HepG2 (cell line): ENCODE measurements around the gene PPP1R7. TPM values are rescaled to one million over a fixed set of nuclear protein-coding genes. Genes with fewer than 3 reads are reported as not detected.

Experiments
- CC2D1A ChIP-seq: sonication (generic); formaldehyde crosslinking; IDR thresholded peaks from 2 replicates; pipeline ENCODE4 v1.8.1; 2023; ENCODE audit warnings: mild to moderate bottlenecking, missing genetic modification reagents
- EZH2 ChIP-seq: conservative IDR thresholded peaks from 2 replicates; pipeline ENCODE4 v1.6.1; 2012; ENCODE audit warnings: mild to moderate bottlenecking, low read depth, low read length, moderate library complexity
- FOXM1 ChIP-seq: sonication (generic); formaldehyde crosslinking; IDR thresholded peaks from 2 replicates; pipeline ENCODE4 v1.5.0; 2020; ENCODE audit warnings: missing genetic modification reagents
- GPBP1L1 ChIP-seq: sonication (generic); formaldehyde crosslinking; IDR thresholded peaks from 2 replicates; pipeline ENCODE4 v1.5.0; 2020; ENCODE audit warnings: mild to moderate bottlenecking, missing genetic modification reagents
- IKZF1 ChIP-seq: fragments of 450-650 bp; IDR thresholded peaks from 2 replicates; pipeline ENCODE4 v1.7.1; 2016
- MEF2D ChIP-seq: sonication (generic); formaldehyde crosslinking; IDR thresholded peaks from 2 replicates; pipeline ENCODE4 v1.5.1; 2020; ENCODE audit warnings: mild to moderate bottlenecking, missing genetic modification reagents
- PHF5A ChIP-seq: IDR thresholded peaks from one replicate; pipeline ENCODE4 v1.6.1; 2018; ENCODE audit warnings: low read depth, missing genetic modification reagents; ENCODE audit not compliant: unreplicated experiment
- POGK ChIP-seq: sonication (generic); formaldehyde crosslinking; conservative IDR thresholded peaks from 2 replicates; pipeline ENCODE4 v1.8.0; 2022; ENCODE audit warnings: mild to moderate bottlenecking, moderate library complexity, missing genetic modification reagents
- SAP130 ChIP-seq: IDR thresholded peaks from 2 replicates; pipeline ENCODE4 v1.6.1; 2016; ENCODE audit warnings: low read depth
- TMF1 ChIP-seq: sonication (generic); formaldehyde crosslinking; IDR thresholded peaks from 2 replicates; pipeline ENCODE4 v1.8.1; 2022; ENCODE audit warnings: low read depth, missing genetic modification reagents
- TOE1 ChIP-seq: sonication (generic); formaldehyde crosslinking; IDR thresholded peaks from 2 replicates; pipeline ENCODE4 v1.4.0; 2020; ENCODE audit warnings: mild to moderate bottlenecking, missing genetic modification reagents
- YY1 ChIP-seq: IDR thresholded peaks from 2 replicates; pipeline ENCODE4 v1.6.1; 2011; ENCODE audit warnings: low read length, low read depth, moderate library complexity, mild to moderate bottlenecking; ENCODE audit not compliant: insufficient read depth, insufficient replicate concordance
- ZFP36L2 ChIP-seq: sonication (generic); formaldehyde crosslinking; IDR thresholded peaks from 2 replicates; pipeline ENCODE4 v1.4.0; 2020; ENCODE audit warnings: missing genetic modification reagents
- ZNF264 ChIP-seq: sonication (generic); formaldehyde crosslinking; IDR thresholded peaks from 2 replicates; pipeline ENCODE4 v1.4.0; 2020; ENCODE audit warnings: missing genetic modification reagents
- ZNF503 ChIP-seq: sonication (generic); formaldehyde crosslinking; IDR thresholded peaks from 2 replicates; pipeline ENCODE4 v1.4.0; 2020; ENCODE audit warnings: missing genetic modification reagents
- ZNF660 ChIP-seq: sonication (generic); formaldehyde crosslinking; IDR thresholded peaks from 2 replicates; pipeline ENCODE4 v1.5.1; 2020; ENCODE audit warnings: mild to moderate bottlenecking, low read depth, missing genetic modification reagents, borderline replicate concordance
- ZNF7 ChIP-seq: IDR thresholded peaks from 2 replicates; pipeline ENCODE4 v1.6.1; 2016; ENCODE audit warnings: missing biosample characterization, missing genetic modification reagents
- ZNF704 ChIP-seq: sonication (generic); formaldehyde crosslinking; IDR thresholded peaks from 2 replicates; pipeline ENCODE4 v1.8.1; 2023; ENCODE audit warnings: mild to moderate bottlenecking, inconsistent platforms, moderate library complexity, missing genetic modification reagents, borderline replicate concordance
- ZNF83 ChIP-seq: sonication (generic); formaldehyde crosslinking; IDR thresholded peaks from 2 replicates; pipeline ENCODE4 v1.4.0; 2020; ENCODE audit warnings: missing genetic modification reagents, mild to moderate bottlenecking, borderline replicate concordance
- ZSCAN20 ChIP-seq: sonication (generic); formaldehyde crosslinking; IDR thresholded peaks from 2 replicates; pipeline ENCODE4 v1.4.0; 2020; ENCODE audit warnings: missing genetic modification reagents, mild to moderate bottlenecking, borderline replicate concordance
- polyA plus RNA-seq, 8 experiments: library from polyadenylated mRNA; depleted of rRNA in 3 of 8; stranded (reverse) in 7 of 8; unstranded in 1 of 8; fragments of >200 nt; fragmentation: Illumina TruSeq in 4 of 8; extraction: Trizol in 4 of 8; gene quantifications; 2 replicates each; pipeline versions ENCODE4 v1.2.1 to v1.2.3, GENCODE V29; 2011 to 2016; ENCODE audit warnings: low read depth in 4 of 8, missing spikeins in 1 of 8, mixed read lengths in 1 of 8; ENCODE audit not compliant: insufficient read depth in 1 of 8
- total RNA-seq, 5 experiments: library from RNA; depleted of rRNA; stranded (reverse); fragments of >200 nt; fragmentation: Illumina TruSeq; extraction: Trizol; gene quantifications; 2 replicates each; pipeline ENCODE4 v1.2.3, GENCODE V29; 2016; ENCODE audit warnings: low read depth in 1 of 5
- TF ChIP-seq, protein P1 (sequence below): sonication (generic); formaldehyde crosslinking; IDR thresholded peaks from 2 replicates; pipeline ENCODE4 v1.4.0; 2020; ENCODE audit warnings: missing genetic modification reagents
- TF ChIP-seq, protein P2 (sequence below): sonication (generic); formaldehyde crosslinking; IDR thresholded peaks from 2 replicates; pipeline ENCODE4 v1.4.0; 2020; ENCODE audit warnings: missing genetic modification reagents, mild to moderate bottlenecking, borderline replicate concordance

Gene PPP1R7
- total and polyA plus RNA-seq, 2 of the 13 experiments (the other 11 are each of a cell fraction or from before 2014, with no cell fraction given): 33.3 to 67.9 TPM

DNA sequence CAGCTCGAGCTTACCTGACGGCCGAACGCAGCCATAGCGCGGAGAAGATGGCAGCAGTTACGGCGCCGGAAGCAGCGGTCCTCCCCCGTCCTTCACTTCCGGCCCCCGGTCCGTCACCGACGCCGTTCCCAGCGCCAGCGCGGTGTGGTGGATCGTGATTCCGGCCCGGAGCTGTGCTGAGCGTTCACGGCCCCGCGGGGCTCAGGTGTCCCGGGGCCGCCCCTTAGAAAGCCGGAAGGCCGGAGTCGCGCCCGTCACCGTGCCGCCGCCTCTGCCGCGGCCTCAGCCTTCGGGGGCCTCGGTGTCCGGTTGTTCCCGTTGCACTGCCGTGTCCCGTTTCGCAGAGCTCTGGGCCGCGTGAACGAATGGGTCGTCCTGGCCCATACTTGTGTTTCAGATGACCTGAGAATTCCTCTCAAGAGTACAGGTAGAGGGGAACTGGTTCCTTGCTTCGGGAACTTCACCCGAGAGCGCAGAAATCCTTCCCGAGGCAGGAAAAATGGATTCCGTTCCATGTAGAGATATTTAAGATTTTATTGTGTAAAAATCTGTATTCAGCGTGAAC, 47.9 kb upstream of the PPP1R7 start, which contains the start of gene MTERF4 (continued):
- TF ChIP-seq PHF5A (CRISPR knock-in tag) (peak; percentile 99), MEF2D (CRISPR knock-in tag) (peak; percentile 98), ZSCAN20 (CRISPR knock-in tag) (peak; percentile 90; the same call in 1 of the 2 replicates), ZNF264 (peak; percentile 95), SAP130 (CRISPR knock-in tag) (peak; percentile 100), TMF1 (CRISPR knock-in tag) (peak; percentile 92), CC2D1A (0 out of 2 replicates have a peak, but pooled peaks have one; percentile 92), ZNF83 (no peak; the same call in 1 of the 2 replicates), EZH2 (no peak), ZNF503 (CRISPR knock-in tag) (peak; percentile 91), ZFP36L2 (CRISPR knock-in tag) (peak; percentile 97), POGK (CRISPR knock-in tag) (peak; percentile 100), ZNF7 (CRISPR knock-in tag) (peak; percentile 68; the same call in 1 of the 2 replicates), GPBP1L1 (no peak), FOXM1 (CRISPR knock-in tag) (peak; percentile 96), TOE1 (peak; percentile 94; the same call in 1 of the 2 replicates), YY1 (peak; percentile 97), IKZF1 (no peak), ZNF704 (CRISPR knock-in tag) (no peak; the same call in 1 of the 2 replicates), ZNF660 (CRISPR knock-in tag) (0 out of 2 replicates have a peak, but pooled peaks have one; percentile 63)
- TF ChIP-seq, protein P1, sequence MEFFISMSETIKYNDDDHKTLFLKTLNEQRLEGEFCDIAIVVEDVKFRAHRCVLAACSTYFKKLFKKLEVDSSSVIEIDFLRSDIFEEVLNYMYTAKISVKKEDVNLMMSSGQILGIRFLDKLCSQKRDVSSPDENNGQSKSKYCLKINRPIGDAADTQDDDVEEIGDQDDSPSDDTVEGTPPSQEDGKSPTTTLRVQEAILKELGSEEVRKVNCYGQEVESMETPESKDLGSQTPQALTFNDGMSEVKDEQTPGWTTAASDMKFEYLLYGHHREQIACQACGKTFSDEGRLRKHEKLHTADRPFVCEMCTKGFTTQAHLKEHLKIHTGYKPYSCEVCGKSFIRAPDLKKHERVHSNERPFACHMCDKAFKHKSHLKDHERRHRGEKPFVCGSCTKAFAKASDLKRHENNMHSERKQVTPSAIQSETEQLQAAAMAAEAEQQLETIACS (CRISPR knock-in tag): peak; percentile 87
- TF ChIP-seq, protein P2, sequence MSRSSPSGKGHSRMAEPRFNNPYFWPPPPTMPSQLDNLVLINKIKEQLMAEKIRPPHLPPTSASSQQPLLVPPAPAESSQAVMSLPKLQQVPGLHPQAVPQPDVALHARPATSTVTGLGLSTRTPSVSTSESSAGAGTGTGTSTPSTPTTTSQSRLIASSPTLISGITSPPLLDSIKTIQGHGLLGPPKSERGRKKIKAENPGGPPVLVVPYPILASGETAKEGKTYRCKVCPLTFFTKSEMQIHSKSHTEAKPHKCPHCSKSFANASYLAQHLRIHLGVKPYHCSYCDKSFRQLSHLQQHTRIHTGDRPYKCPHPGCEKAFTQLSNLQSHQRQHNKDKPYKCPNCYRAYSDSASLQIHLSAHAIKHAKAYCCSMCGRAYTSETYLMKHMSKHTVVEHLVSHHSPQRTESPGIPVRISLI (CRISPR knock-in tag): peak; percentile 88
